Stimulated activated CD8-positive, alpha-beta memory T cell treated with anti-CD3 and anti-CD28 coated beads, Interleukin-4, amount 100 ng/mL, for 24 hours (primary cell): ENCODE data around the gene NFS1.
"Not testable (repeated sequence)": the region's sequence is repeated elsewhere in the genome, so short reads cannot be mapped to it uniquely, and the experiment has no call there.

Experiments used
- DNase-seq: peaks from one replicate; pipeline ENCODE4 v3.0.0-alpha.2; 2020; ENCODE audit warnings: low read depth

Gene NFS1

GRCh38 chr20:35729283-35729807 is 30.2 kb upstream of the NFS1 start:
- no peak for DNase-seq

GRCh38 chr20:35726842-35727711 is 27.9 kb upstream of the NFS1 start:
- DNase-seq, result no peak

GRCh38 chr20:35724321-35725230 is 25.4 kb upstream of the NFS1 start:
- DNase-seq, result no peak

GRCh38 chr20:35723652-35724320 is 24.6 kb upstream of the NFS1 start:
- not testable (repeated sequence) for DNase-seq

GRCh38 chr20:35723275-35723639 is 24.1 kb upstream of the NFS1 start:
- not testable (repeated sequence) for DNase-seq

GRCh38 chr20:35721621-35722020 is 22.5 kb upstream of the NFS1 start:
- no peak for DNase-seq

- no peak for DNase-seq
Measured at GRCh38 chr20:35721219-35721618, 22.1 kb upstream of the NFS1 start.

GRCh38 chr20:35720165-35721123 is 21.3 kb upstream of the NFS1 start:
- DNase-seq, result no peak

- DNase-seq, result no peak
Measured at GRCh38 chr20:35719717-35720116, 20.6 kb upstream of the NFS1 start.

- DNase-seq, result no peak
Measured at GRCh38 chr20:35718972-35719635, 20.0 kb upstream of the NFS1 start.

GRCh38 chr20:35718321-35718720 is 19.2 kb upstream of the NFS1 start:
- DNase-seq, result not testable (repeated sequence)

GRCh38 chr20:35716330-35716729 is 17.2 kb upstream of the NFS1 start:
- DNase-seq, result no peak

GRCh38 chr20:35715652-35716051 is 16.5 kb upstream of the NFS1 start:
- DNase-seq, result no peak

- DNase-seq, result no peak
Measured at GRCh38 chr20:35714127-35714526, 15.0 kb upstream of the NFS1 start.

- DNase-seq, result not testable (repeated sequence)
Measured at GRCh38 chr20:35713120-35713519, 14.0 kb upstream of the NFS1 start.

- no peak for DNase-seq
Measured at GRCh38 chr20:35711588-35712209, 12.5 kb upstream of the NFS1 start.

GRCh38 chr20:35710884-35711587 is 11.9 kb upstream of the NFS1 start:
- no peak for DNase-seq

- DNase-seq, result no peak
Measured at GRCh38 chr20:35710039-35710438, 10.9 kb upstream of the NFS1 start.

- DNase-seq, result no peak
Measured at GRCh38 chr20:35709259-35709658, 10.1 kb upstream of the NFS1 start.
